Measurements from ENCODE around the gene ZNRF3. TPM values are rescaled to one million over a fixed set of nuclear protein-coding genes. Genes with fewer than 3 reads are reported as not detected.
"Not testable (repeated sequence)": the region's sequence is repeated elsewhere in the genome, so short reads cannot be mapped to it uniquely, and the experiment has no call there.

ZNRF3 gene
- total and polyA plus RNA-seq, 7 donors, result 2.2 to 8.5 (median 4.9) TPM

GRCh38 chr22:29039148-29039547 is 155.8 kb downstream of the ZNRF3 start:
- 79 to 85% (median 83%) methylated on average over 9 of the region's 9 CpGs for WGBS, 3 donors
- no peaks in the 10 kb centered on the region for H3K9me3 ChIP-seq
- peaks cover 11% of the 10 kb centered on the region for H3K4me1 ChIP-seq
- intact Hi-C loops (cut with DNase I), result loop anchor here in 1 of 2 donors (10.0 kb wide), 2 partner anchors 154 to 434 kb away; partner anchors contain the start of gene ZNRF3
- H3K27me3 ChIP-seq (ENCODE audit: insufficient read depth in 3 of 3, low read length in 2 of 3), result no peaks in the 10 kb centered on the region
- H3K4me3 ChIP-seq, result no peak overlapping the region
- peaks cover 0 to 7% of the 10 kb centered on the region in 2 donors for H3K36me3 ChIP-seq (ENCODE audit: insufficient read depth in 1 of 2, low read depth in 1 of 2)
- no peak for TF ChIP-seq CTCF (IDR thresholded peaks at IDR 0.05)
- no peak for ATAC-seq
- H3K27ac ChIP-seq, result no peak overlapping the region
- DNase-seq, result no peak

GRCh38 chr22:29039684-29040083 is 156.3 kb downstream of the ZNRF3 start:
- not testable (repeated sequence) for H3K4me3 ChIP-seq
- intact Hi-C loops (cut with DNase I), result loop anchor here (1.0 to 10.0 kb wide), 5 partner anchors 63 to 435 kb away; partner anchors contain the start of gene ZNRF3 (in 1 of the 2)
- peak in 1 of 4 donors; percentile 3 for ATAC-seq

GRCh38 chr22:29040385-29041275 is 157.3 kb downstream of the ZNRF3 start:
- WGBS, 3 donors, result 31 to 34% (median 33%) methylated on average over 9 of the region's 9 CpGs
- peak; percentile 98 for TF ChIP-seq CTCF (IDR thresholded peaks at IDR 0.05)
- Histone ChIP-seq H3K9me3 (no peaks in the 10 kb centered on the region), H3K36me3 (ENCODE audit: insufficient read depth in 1 of 2, low read depth in 1 of 2) (peaks cover 0 to 22% of the 10 kb centered on the region in 2 donors), H3K4me3 (no peak overlapping the region), H3K4me1 (peaks cover 11% of the 10 kb centered on the region), H3K27ac (no peak overlapping the region), H3K27me3 (ENCODE audit: insufficient read depth in 3 of 3, low read length in 2 of 3) (no peaks in the 10 kb centered on the region)
- intact Hi-C loops (cut with DNase I), result loop anchor here (1.0 to 2.0 kb wide), 3 partner anchors 64 to 186 kb away; no protein-coding TSS in a partner anchor
- ATAC-seq (peak; percentile 71 to 84 (median 79)), DNase-seq (peak in 1 of 2 donors; percentile 68)

More at GRCh38 chr22:29039684-29040083, 156.3 kb downstream of the ZNRF3 start:
- 91 to 94% (median 92%) methylated on average over 4 of the region's 4 CpGs for WGBS, 3 donors
- H3K27ac ChIP-seq; H3K27me3 ChIP-seq (ENCODE audit: insufficient read depth in 3 of 3, low read length in 2 of 3); DNase-seq; H3K9me3 ChIP-seq: not testable (repeated sequence)
- H3K4me1 ChIP-seq, result peaks cover 11% of the 10 kb centered on the region
- H3K36me3 ChIP-seq (ENCODE audit: insufficient read depth in 1 of 2, low read depth in 1 of 2), result peaks cover 0 to 12% of the 10 kb centered on the region in 2 donors

- no peak for TF ChIP-seq CTCF (IDR thresholded peaks at IDR 0.05)
- DNase-seq (no peak), ATAC-seq (no peak)
- Histone ChIP-seq H3K4me1 (peaks cover 11% of the 10 kb centered on the region), H3K36me3 (ENCODE audit: insufficient read depth in 1 of 2, low read depth in 1 of 2) (peaks cover 0 to 30% of the 10 kb centered on the region in 2 donors), H3K9me3 (no peaks in the 10 kb centered on the region), H3K27ac (no peak overlapping the region), H3K4me3 (no peak overlapping the region), H3K27me3 (ENCODE audit: insufficient read depth in 3 of 3, low read length in 2 of 3) (no peaks in the 10 kb centered on the region)
- intact Hi-C loops (cut with DNase I), result loop anchor here (2.0 kb wide), 2 partner anchors 65 to 187 kb away; no protein-coding TSS in a partner anchor
- WGBS, 3 donors, result 47 to 63% (median 53%) methylated on average over 2 of the region's 2 CpGs
These were observed 158.0 kb downstream of the ZNRF3 start for GRCh38 chr22:29041408-29041807.

GRCh38 chr22:29043906-29044575 is 160.7 kb downstream of the ZNRF3 start:
- DNase-seq, result no peak
- H3K4me1 ChIP-seq, result peaks cover 11% of the 10 kb centered on the region
- TF ChIP-seq CTCF (IDR thresholded peaks at IDR 0.05), result no peak
- H3K36me3 ChIP-seq (ENCODE audit: insufficient read depth in 1 of 2, low read depth in 1 of 2), result peaks cover 0 to 56% of the 10 kb centered on the region in 2 donors
- intact Hi-C loops (cut with DNase I), result no loop called here
- H3K4me3 ChIP-seq, result no peak overlapping the region
- H3K9me3 ChIP-seq, result no peaks in the 10 kb centered on the region
- ATAC-seq, result no peak
- WGBS, 3 donors, result 78 to 89% (median 82%) methylated on average over 7 of the region's 7 CpGs
- H3K27ac ChIP-seq, result peak overlapping the region; percentile 37
- no peaks in the 10 kb centered on the region for H3K27me3 ChIP-seq (ENCODE audit: insufficient read depth in 3 of 3, low read length in 2 of 3)
